ENCODE data around the gene PCDHA4.

PCDHA4 gene

DNA sequence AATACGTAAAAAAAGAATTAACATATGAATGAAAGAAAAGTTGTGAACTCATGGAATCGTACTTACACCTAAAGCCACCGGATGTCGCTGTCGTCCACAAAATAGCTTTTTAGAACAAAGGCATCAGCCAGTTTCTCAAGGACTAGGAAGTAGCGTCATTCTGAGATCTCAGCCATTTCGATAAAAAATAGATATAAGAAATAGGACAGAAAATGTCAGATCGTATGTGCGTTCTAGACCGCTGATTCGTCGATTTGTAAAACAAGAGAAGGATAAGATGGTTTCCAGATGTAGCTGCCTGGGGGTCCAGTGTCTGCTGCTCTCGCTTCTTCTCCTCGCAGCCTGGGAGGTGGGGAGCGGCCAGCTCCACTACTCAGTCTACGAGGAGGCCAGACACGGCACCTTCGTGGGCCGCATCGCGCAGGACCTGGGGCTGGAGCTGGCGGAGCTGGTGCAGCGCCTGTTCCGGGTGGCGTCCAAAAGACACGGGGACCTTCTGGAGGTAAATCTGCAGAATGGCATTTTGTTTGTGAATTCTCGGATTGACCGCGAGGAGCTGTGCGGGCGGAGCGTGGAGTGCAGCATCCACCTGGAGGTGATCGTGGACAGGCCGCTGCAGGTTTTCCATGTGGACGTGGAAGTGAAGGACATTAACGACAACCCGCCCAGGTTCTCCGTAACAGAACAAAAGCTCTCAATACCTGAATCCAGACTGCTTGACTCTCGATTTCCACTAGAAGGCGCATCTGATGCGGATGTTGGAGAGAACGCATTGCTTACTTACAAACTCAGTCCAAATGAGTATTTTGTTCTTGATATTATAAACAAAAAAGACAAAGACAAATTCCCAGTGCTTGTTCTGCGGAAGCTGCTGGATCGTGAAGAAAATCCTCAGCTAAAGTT lies 49.2 kb downstream of the PCDHA4 start, which contains the start of gene PCDHA10:
TSS of gene PCDHA10 (plus strand) at position 126 of the 903 bp plus-strand sequence. CDS start at position 278, 152 bp downstream.
- peak; percentile 18 for DNase-seq (ENCODE audit: low spot score)

DNA sequence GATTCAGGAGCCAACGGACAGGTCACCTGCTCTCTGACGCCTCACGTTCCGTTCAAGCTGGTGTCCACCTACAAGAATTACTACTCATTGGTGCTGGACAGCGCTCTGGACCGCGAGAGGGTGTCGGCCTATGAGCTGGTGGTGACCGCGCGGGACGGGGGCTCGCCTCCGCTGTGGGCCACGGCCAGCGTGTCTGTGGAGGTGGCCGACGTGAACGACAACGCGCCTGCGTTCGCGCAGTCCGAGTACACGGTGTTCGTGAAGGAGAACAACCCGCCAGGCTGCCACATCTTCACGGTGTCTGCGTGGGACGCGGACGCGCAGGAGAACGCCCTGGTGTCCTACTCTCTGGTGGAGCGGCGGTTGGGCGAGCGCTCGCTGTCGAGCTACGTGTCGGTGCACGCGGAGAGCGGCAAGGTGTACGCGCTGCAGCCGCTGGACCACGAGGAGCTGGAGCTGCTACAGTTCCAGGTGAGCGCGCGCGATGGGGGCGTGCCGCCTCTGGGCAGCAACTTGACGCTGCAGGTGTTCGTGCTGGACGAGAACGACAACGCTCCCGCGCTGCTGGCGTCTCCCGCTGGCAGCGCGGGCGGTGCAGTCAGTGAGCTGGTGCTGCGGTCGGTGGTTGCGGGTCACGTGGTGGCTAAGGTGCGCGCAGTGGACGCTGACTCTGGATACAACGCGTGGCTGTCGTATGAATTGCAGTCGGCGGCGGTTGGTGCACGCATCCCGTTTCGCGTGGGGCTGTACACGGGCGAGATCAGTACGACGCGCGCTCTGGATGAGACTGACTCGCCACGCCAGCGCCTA lies 50.5 kb downstream of the PCDHA4 start:
- no peak for DNase-seq (ENCODE audit: low spot score)

DNA sequence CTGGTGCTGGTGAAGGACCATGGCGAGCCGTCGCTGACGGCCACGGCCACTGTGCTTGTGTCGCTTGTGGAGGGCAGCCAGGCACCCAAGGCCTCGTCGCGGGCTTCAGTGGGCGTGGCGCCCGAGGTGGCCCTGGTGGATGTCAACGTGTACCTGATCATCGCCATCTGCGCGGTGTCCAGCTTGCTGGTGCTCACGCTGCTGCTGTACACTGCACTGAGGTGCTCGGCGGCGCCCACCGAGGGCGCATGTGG lies 51.0 kb downstream of the PCDHA4 start:
- no peak for DNase-seq (ENCODE audit: low spot score)

DNA sequence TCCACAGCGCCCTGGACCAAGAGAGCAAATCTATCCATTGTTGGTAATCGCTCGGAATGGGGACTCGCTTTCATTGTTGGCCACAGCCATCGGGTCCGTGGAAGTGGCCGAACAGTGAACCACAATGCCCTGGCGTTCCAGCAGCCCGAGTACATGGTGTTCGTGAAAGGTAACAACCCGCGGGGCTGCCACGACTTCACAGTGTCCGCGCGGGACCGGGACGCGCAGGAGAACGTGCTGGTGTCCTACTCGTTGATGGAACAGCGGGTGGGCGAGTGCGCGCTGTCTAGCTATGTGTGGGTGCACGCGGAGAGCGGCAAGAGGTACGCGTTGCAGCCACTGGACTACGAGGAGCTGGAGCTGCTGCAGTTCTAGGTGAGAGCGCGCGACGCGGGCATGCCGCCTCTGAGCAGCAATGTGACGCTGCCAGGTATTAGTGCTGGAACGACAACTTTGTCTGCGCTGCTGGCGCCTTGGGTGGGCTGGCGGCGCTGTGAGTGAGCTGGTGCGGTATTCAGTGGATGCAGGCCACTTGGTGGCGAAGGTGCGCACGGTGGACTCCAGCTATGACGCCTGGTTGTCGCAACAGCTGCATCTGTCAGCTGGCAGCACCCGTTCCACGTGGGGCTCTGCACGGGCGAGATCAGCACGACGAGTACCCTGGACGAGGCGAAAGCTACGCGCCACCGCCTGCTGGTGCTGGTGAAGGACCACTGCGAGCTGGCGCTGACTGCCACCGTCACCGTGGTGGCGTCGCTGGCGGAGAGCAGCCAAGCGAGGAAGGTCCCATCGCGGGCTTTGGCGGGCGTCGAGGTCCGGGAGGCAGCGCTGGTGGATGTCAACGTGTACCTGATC lies 55.8 kb downstream of the PCDHA4 start:
- no peak for DNase-seq (ENCODE audit: low spot score)
